Osteocyte (in vitro differentiated cells): ENCODE results near the gene HAUS2. TPM values are rescaled to one million over a fixed set of nuclear protein-coding genes. Genes with fewer than 3 reads are reported as not detected.

Experiments
- DNase-seq: peaks from one replicate; pipeline ENCODE4 v3.0.0; 2021; ENCODE audit warnings: mixed read lengths; ENCODE audit not compliant: unreplicated experiment; ENCODE audit errors: extremely low spot score
- H3K27ac Mint-ChIP-seq: one replicate; pipeline ENCODE4 v1.8.0; 2021; ENCODE audit warnings: mild to moderate bottlenecking, mixed read lengths; ENCODE audit not compliant: unreplicated experiment
- H3K27me3 Mint-ChIP-seq: one replicate; pipeline ENCODE4 v1.8.0; 2021; ENCODE audit warnings: mixed read lengths; ENCODE audit not compliant: unreplicated experiment
- H3K36me3 Mint-ChIP-seq: one replicate; pipeline ENCODE4 v1.8.0; 2021; ENCODE audit warnings: mixed read lengths; ENCODE audit not compliant: unreplicated experiment
- H3K4me1 Mint-ChIP-seq: one replicate; pipeline ENCODE4 v1.8.0; 2021; ENCODE audit warnings: mixed read lengths; ENCODE audit not compliant: unreplicated experiment
- H3K4me3 Mint-ChIP-seq: one replicate; pipeline ENCODE4 v1.8.0; 2021; ENCODE audit warnings: mild to moderate bottlenecking, moderate library complexity, mixed read lengths; ENCODE audit not compliant: unreplicated experiment
- H3K9me3 Mint-ChIP-seq: one replicate; pipeline ENCODE4 v1.8.0; 2021; ENCODE audit warnings: mixed read lengths; ENCODE audit not compliant: unreplicated experiment
- CTCF ChIP-seq: fragments of 200-600 bp; sonication (generic); IDR thresholded peaks from 2 replicates; pipeline ENCODE4 v1.5.0; 2021; ENCODE audit warnings: antibody characterized with exemption, mild to moderate bottlenecking, moderate library complexity
- total RNA-seq: library from RNA; stranded (reverse); gene quantifications from 2 replicates; pipeline ENCODE4 v1.2.1, GENCODE V29; 2021

Gene HAUS2
- total RNA-seq, 1 donor from 2014 or later: 23.8 TPM

GRCh38 chr15:42590619-42591237 is 42.1 kb downstream of the HAUS2 start:
- Mint-ChIP-seq H3K27ac (no peak overlapping the region), H3K36me3 (peaks cover 23% of the 10 kb centered on the region), H3K4me1 (peaks cover 2% of the 10 kb centered on the region), H3K4me3 (no peak overlapping the region), H3K9me3 (no peaks in the 10 kb centered on the region), H3K27me3 (no peaks in the 10 kb centered on the region)
- no peak for TF ChIP-seq CTCF
- no peak for DNase-seq

- Mint-ChIP-seq H3K27me3 (no peaks in the 10 kb centered on the region), H3K4me1 (peaks cover 2% of the 10 kb centered on the region), H3K9me3 (no peaks in the 10 kb centered on the region), H3K36me3 (peaks cover 23% of the 10 kb centered on the region), H3K27ac (no peak overlapping the region), H3K4me3 (no peak overlapping the region)
- TF ChIP-seq CTCF: peak; percentile 36
- no peak for DNase-seq
Measured at GRCh38 chr15:42591238-42591934, 42.7 kb downstream of the HAUS2 start.

- Mint-ChIP-seq H3K4me3 (no peak overlapping the region), H3K36me3 (peaks cover 25% of the 10 kb centered on the region), H3K4me1 (peaks cover 2% of the 10 kb centered on the region), H3K9me3 (no peaks in the 10 kb centered on the region), H3K27ac (no peak overlapping the region), H3K27me3 (no peaks in the 10 kb centered on the region)
- TF ChIP-seq CTCF: no peak
- no peak for DNase-seq
Measured at GRCh38 chr15:42592716-42593115, 44.1 kb downstream of the HAUS2 start.

- Mint-ChIP-seq H3K4me3 (no peak overlapping the region), H3K27me3 (no peaks in the 10 kb centered on the region), H3K9me3 (no peaks in the 10 kb centered on the region), H3K4me1 (peaks cover 2% of the 10 kb centered on the region), H3K36me3 (peaks cover 24% of the 10 kb centered on the region), H3K27ac (no peak overlapping the region)
- DNase-seq: no peak
- no peak for TF ChIP-seq CTCF
Measured at GRCh38 chr15:42593143-42593542, 44.5 kb downstream of the HAUS2 start.

- TF ChIP-seq CTCF: no peak
- Mint-ChIP-seq H3K9me3 (no peaks in the 10 kb centered on the region), H3K4me1 (peaks cover 2% of the 10 kb centered on the region), H3K36me3 (peaks cover 23% of the 10 kb centered on the region), H3K4me3 (no peak overlapping the region), H3K27me3 (no peaks in the 10 kb centered on the region), H3K27ac (no peak overlapping the region)
- no peak for DNase-seq
Measured at GRCh38 chr15:42594095-42594494, 45.5 kb downstream of the HAUS2 start.
